ENCODE measurements around the gene BCL7A. TPM values are rescaled to one million over a fixed set of nuclear protein-coding genes. Genes with fewer than 3 reads are reported as not detected.
"Not testable (repeated sequence)": the region's sequence is repeated elsewhere in the genome, so short reads cannot be mapped to it uniquely, and the experiment has no call there.

The BCL7A gene
- polyA plus RNA-seq, 1 of the 3 experiments (the other 2 are of a cell fraction), result 34.0 TPM

DNA sequence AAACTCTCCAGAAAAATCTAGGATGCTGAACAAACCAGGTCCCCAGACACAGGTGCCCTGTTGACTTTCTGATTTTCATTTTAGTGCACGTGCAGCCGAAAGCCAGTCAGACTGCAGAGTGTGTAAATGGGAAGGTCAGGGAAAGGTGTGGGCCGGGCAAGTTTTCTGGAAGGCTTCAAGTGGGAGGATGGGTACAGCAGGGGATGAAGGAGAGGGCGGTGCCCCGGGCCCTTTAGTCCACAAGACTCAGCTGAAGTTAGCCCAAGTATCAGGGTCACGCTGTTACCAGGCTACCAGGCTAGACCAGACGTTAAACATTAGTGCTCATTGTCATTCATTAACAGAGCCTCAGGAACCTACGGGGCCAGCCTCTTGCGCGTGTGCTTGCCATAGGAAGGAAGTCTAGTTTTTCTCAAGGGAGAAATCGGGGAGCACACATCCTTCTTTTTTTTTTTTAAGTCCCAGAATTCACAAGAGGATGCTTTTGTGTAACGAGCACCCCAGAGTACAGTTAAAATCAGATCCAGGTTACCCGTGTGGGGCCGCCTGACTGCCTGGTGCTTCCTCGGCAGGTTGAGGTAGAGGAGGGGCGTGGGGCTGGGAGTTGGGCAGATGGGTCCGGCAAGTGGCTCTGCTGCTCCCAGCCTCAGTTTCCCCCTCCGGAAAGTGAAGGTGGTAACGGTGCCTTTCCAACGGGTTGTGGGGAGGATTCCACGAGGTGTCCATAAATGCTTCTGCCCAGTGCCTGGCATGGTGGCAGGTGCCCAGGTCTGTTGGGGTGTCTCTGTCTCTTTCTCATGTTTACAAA lies 19.1 kb downstream of the BCL7A start:
- Histone ChIP-seq H3K4me3 (ENCODE audit: low read depth in 2 of 2, low read length in 1 of 2) (no peak overlapping the region), H3K27me3 (ENCODE audit: insufficient read depth) (no peaks in the 10 kb centered on the region), H2AFZ (ENCODE audit: low read depth) (no peak overlapping the region), H3K36me3 (replicated peaks in 1 of 2; ENCODE audit: control insufficient read depth in 1 of 2, insufficient read depth in 2 of 2, low read length in 1 of 2) (peaks cover 4 to 66% of the 10 kb centered on the region in 2 experiments), H3K4me1 (ENCODE audit: control insufficient read depth in 1 of 2, insufficient read depth in 2 of 2, low read depth in 1 of 2, low read length in 1 of 2) (no peaks in the 10 kb centered on the region), H3K9me3 (no peaks in the 10 kb centered on the region), H3K79me2 (ENCODE audit: insufficient read depth) (peaks cover 40% of the 10 kb centered on the region), H3K27ac (ENCODE audit: low read depth in 2 of 2, low read length in 1 of 2) (no peak overlapping the region), H3F3A (replicated peaks; ENCODE audit: insufficient read depth) (peaks cover 9% of the 10 kb centered on the region), H3K9me2 (no peaks in the 10 kb centered on the region), H4K20me1 (ENCODE audit: insufficient read depth) (no peaks in the 10 kb centered on the region), H3K4me2 (no peak overlapping the region), H3K9ac (no peak overlapping the region)
- ChIA-PET CTCF (no interaction called here), POLR2A (no interaction called here)
- WGBS (ENCODE audit: low lambda C conversion rate), result 76% methylated on average over 15 of the region's 21 CpGs
- DNase-seq, result no peak
- TF ChIP-seq, protein P1, sequence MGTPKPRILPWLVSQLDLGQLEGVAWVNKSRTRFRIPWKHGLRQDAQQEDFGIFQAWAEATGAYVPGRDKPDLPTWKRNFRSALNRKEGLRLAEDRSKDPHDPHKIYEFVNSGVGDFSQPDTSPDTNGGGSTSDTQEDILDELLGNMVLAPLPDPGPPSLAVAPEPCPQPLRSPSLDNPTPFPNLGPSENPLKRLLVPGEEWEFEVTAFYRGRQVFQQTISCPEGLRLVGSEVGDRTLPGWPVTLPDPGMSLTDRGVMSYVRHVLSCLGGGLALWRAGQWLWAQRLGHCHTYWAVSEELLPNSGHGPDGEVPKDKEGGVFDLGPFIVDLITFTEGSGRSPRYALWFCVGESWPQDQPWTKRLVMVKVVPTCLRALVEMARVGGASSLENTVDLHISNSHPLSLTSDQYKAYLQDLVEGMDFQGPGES (IDR thresholded peaks at IDR 0.05; ENCODE audit: low read depth, low read length), result no peak
- TF ChIP-seq NRF1 (IDR thresholded peaks at IDR 0.05; ENCODE audit: low read depth, low read length) (no peak), YY1 (IDR thresholded peaks at IDR 0.05; ENCODE audit: low read depth) (no peak), SIN3A (IDR thresholded peaks at IDR 0.05; ENCODE audit: borderline replicate concordance, low read depth, low read length) (no peak), MXI1 (IDR thresholded peaks at IDR 0.05; ENCODE audit: low read depth, low read length) (no peak), JUND (IDR thresholded peaks at IDR 0.05) (no peak), FOSL2 (IDR thresholded peaks at IDR 0.05; ENCODE audit: borderline replicate concordance, low read depth) (no peak), ELF1 (IDR thresholded peaks at IDR 0.05) (no peak)
- TF ChIP-seq, protein P2, sequence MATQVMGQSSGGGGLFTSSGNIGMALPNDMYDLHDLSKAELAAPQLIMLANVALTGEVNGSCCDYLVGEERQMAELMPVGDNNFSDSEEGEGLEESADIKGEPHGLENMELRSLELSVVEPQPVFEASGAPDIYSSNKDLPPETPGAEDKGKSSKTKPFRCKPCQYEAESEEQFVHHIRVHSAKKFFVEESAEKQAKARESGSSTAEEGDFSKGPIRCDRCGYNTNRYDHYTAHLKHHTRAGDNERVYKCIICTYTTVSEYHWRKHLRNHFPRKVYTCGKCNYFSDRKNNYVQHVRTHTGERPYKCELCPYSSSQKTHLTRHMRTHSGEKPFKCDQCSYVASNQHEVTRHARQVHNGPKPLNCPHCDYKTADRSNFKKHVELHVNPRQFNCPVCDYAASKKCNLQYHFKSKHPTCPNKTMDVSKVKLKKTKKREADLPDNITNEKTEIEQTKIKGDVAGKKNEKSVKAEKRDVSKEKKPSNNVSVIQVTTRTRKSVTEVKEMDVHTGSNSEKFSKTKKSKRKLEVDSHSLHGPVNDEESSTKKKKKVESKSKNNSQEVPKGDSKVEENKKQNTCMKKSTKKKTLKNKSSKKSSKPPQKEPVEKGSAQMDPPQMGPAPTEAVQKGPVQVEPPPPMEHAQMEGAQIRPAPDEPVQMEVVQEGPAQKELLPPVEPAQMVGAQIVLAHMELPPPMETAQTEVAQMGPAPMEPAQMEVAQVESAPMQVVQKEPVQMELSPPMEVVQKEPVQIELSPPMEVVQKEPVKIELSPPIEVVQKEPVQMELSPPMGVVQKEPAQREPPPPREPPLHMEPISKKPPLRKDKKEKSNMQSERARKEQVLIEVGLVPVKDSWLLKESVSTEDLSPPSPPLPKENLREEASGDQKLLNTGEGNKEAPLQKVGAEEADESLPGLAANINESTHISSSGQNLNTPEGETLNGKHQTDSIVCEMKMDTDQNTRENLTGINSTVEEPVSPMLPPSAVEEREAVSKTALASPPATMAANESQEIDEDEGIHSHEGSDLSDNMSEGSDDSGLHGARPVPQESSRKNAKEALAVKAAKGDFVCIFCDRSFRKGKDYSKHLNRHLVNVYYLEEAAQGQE (IDR thresholded peaks at IDR 0.05; ENCODE audit: low read depth, low read length), result no peak
- TF ChIP-seq, protein P3, sequence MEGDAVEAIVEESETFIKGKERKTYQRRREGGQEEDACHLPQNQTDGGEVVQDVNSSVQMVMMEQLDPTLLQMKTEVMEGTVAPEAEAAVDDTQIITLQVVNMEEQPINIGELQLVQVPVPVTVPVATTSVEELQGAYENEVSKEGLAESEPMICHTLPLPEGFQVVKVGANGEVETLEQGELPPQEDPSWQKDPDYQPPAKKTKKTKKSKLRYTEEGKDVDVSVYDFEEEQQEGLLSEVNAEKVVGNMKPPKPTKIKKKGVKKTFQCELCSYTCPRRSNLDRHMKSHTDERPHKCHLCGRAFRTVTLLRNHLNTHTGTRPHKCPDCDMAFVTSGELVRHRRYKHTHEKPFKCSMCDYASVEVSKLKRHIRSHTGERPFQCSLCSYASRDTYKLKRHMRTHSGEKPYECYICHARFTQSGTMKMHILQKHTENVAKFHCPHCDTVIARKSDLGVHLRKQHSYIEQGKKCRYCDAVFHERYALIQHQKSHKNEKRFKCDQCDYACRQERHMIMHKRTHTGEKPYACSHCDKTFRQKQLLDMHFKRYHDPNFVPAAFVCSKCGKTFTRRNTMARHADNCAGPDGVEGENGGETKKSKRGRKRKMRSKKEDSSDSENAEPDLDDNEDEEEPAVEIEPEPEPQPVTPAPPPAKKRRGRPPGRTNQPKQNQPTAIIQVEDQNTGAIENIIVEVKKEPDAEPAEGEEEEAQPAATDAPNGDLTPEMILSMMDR (IDR thresholded peaks at IDR 0.05), result no peak

DNA sequence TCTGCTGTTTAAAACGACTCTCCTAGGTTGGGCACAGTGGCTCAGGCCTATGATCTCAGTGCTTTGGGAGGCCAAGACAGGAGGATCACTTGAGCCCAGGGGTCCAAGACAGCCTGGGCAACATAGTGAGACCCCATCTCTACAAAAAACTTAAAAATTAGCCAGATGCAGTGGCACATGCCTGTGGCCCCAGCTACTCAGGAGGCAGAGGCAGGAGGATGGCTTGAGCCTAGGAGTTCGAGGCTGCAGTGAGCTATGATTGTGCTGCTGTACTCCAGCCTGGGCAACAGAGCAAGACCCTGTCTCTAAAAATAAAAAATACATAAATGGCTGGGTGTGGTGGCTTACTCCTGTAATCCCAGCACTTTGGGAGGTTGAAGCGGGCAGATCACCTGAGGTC lies 19.8 kb downstream of the BCL7A start:
- H3K9me2 ChIP-seq; POLR2A ChIA-PET; H3K9me3 ChIP-seq; DNase-seq; H2AFZ ChIP-seq (ENCODE audit: low read depth); H3K27me3 ChIP-seq (ENCODE audit: insufficient read depth); H3K4me2 ChIP-seq; CTCF ChIA-PET; H3F3A ChIP-seq (replicated peaks; ENCODE audit: insufficient read depth); H3K4me3 ChIP-seq (ENCODE audit: low read depth in 2 of 2, low read length in 1 of 2); H3K9ac ChIP-seq; H3K27ac ChIP-seq (ENCODE audit: low read depth in 2 of 2, low read length in 1 of 2); H4K20me1 ChIP-seq (ENCODE audit: insufficient read depth); H3K4me1 ChIP-seq (ENCODE audit: control insufficient read depth in 1 of 2, insufficient read depth in 2 of 2, low read depth in 1 of 2, low read length in 1 of 2): not testable (repeated sequence)
- H3K79me2 ChIP-seq (ENCODE audit: insufficient read depth), result peaks cover 33% of the 10 kb centered on the region
- peaks cover 9 to 63% of the 10 kb centered on the region in 2 experiments for H3K36me3 ChIP-seq (replicated peaks in 1 of 2; ENCODE audit: control insufficient read depth in 1 of 2, insufficient read depth in 2 of 2, low read length in 1 of 2)
- WGBS (ENCODE audit: low lambda C conversion rate), result 98% methylated on average over 3 of the region's 3 CpGs
